GM19043 (cell line): ENCODE measurements around the gene LRRC8E.

Experiments
- ATAC-seq: cut with Tn5 transposase; IDR thresholded peaks from one replicate; pipeline ENCODE4 v1.9.1; 2021; ENCODE audit warnings: low read depth; ENCODE audit not compliant: unreplicated experiment

LRRC8E gene

DNA sequence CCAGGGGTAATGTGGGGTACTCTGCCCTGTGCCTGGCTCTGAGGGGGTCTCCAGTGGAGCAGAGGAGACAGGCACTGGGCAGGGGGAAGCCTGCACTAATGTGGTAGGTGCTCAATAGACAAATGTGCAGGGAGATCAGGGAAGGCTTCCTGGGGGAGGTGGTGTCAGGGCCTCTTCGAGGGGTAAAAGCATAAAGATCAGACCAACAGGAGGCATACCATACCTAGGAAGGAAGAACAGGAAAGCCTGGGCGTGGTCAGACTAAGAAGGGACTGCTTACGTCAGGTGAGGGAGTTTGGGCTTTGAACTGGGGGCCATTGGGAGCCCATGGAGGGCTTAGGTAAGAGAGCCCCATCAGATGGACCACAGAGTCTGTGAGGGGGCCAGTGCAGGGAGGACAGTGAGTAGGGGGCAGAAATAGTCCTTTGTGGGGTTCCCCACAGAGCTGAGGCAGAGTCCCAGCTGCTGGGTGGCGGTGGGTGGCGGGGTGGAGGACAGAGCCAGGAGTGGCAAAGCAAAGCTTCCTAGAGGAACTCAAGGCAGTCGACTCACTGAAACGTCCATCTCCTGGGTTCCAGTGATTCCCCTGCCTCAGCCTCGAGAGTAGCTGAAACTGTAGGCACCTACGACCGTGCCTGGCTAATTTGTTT lies 22.9 kb upstream of the LRRC8E start:
- ATAC-seq = no peak

DNA sequence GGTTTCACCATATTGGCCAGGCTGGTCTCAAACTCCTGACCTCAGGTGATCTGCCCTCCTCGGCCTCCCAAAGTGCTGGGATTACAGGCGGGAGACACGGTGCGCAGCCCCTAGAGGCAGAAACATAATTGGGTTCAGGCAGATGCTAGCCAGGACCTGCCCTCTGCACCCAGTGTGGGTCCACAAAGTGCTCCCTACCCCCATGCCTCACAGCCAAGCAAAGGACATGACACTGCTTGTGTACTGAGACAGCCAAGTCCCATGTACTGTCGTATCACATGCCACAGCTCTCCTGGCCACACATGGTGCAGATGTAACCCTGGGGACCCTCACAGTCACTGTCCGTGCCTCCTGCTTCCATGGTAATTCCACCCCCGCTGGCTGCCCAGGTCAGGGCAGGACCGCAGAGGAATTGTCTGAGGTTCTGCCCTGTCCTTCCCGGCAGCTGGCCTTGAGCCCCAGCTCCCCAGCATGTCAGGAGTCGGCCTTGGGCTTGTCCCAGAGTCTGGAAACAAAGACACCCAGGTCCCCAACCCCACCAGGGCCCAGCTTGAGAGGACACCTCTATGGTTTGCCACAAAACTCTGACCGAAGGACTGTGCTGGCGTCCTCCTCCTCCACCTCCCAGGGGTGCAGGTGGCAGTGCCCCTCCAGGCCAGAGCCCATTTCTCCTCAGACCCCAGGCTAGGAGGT lies 21.8 kb upstream of the LRRC8E start:
- no peak for ATAC-seq

DNA sequence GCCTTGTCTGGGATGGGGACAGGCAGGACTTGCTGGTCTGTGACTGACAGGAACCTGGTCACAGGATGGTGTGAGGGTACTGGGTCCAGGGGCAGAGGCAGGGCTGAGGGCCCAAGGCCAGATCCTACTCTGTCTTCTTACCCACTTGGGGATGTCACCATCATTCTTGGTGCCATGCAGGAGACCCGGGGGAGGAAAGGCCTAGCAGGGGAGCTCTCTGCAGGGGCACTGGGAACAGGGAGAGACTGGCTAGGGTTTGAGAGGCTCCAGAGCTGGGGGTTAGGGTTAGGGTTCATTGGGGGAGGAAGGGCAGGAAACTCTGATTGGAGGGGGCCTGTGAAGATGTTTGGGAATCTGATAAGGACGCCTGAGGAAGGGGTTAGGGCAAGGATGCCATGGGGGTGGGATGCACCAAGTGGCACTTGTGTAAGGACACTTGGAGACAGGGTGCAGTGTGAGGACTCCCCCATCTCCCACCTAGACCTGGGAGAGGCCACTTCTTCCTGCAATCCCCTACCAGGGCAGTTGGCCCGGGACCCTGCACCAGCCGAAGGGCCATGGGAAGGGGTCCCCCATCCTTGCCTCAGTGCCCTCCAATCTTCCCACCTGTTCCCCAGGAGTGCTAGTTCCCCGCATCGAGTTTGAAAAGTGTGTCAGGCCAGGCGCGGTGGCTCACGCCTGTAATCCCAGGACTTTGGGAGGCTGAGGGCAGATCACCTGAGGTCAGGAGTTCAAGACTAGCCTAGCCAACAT lies 21.0 kb upstream of the LRRC8E start:
- ATAC-seq = no peak

DNA sequence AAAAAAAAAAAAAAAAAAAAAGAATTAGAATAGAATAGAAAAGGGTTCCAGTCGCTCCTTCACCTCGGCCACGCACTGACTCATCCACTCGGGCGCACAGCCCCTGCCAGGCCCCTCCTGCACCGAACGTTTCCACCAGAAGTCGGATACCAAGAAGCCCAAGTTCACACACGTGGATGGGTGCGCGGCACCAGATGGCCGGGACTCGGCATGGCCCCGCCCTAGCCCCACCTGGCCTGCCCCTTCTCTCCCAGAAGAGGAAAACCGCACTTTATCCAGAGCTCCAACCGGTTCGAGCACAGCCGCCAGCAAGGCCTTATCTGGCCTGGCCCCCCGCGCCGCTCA lies 20.0 kb upstream of the LRRC8E start:
- ATAC-seq = no peak

DNA sequence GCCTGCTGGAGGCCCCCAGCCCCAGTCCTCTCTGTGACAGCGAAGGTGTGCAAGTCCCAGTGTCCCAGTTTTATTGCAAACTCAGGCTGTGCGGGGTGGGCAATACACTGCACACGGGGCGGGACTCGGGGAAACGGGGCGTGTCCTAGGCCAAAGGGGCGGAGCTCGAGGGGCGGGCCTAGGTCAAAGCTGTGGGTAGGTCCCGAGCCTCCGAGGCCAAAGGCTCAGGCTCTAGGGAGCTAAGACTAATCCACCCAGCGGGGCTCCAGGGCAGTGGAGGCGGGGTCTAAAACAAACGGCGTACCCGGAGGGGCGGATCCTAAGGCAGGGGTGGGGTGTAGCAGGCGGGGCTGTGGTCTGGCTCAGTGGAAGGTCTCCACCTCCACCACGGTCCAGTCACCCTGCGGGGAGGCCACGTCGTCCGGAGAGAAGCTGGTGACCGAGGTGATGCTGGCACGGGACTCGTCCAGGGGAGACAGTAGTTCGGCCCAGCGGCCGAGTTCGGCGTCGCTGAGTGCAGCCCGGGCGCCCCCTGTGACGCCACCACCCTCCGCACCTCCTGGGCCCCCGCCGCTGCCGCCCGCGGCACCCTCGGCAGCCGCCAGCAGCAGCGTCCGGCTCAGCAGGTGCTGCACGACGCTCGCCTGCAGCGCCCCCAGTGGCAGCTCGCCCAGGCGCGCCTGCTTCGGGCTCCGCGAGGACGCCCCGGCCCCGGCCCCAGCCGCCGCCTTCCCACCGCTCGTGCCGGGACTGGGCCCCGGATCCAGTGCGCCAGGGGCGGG lies 19.4 kb upstream of the LRRC8E start:
- ATAC-seq = no peak

GRCh38 chr19:7869453-7869909 lies 18.8 kb upstream of the LRRC8E start:
- ATAC-seq = no peak

DNA sequence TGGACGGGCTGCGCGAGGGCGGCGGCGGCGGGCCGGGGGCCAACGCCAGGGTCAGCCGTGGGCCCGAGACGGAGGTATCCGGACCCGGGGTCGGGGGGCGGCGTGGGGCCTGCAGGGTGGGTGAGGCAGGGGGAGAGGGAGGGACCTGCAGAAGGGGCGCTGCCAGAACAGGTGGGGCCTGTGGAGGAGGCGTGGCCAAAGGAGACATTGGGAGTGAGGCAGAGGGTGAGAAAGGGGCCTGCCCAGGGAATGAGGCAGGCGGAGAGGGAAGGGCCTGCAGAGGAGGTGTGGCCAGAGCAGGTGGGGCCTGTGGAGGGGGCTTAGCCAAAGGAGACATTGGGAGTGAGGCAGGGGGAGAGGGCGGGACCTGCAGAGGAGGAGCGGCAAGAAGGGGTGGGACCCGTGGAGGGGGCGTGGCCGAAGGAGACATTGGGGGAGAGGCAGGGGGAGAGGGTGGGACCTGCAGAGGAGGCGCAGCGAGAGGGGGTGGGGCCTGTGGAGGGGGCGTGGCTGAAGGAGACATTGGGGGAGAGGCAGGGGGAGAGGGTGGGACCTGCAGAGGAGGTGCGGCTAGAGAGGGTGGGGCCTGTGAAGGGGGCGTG lies 18.3 kb upstream of the LRRC8E start:
- ATAC-seq = no peak

DNA sequence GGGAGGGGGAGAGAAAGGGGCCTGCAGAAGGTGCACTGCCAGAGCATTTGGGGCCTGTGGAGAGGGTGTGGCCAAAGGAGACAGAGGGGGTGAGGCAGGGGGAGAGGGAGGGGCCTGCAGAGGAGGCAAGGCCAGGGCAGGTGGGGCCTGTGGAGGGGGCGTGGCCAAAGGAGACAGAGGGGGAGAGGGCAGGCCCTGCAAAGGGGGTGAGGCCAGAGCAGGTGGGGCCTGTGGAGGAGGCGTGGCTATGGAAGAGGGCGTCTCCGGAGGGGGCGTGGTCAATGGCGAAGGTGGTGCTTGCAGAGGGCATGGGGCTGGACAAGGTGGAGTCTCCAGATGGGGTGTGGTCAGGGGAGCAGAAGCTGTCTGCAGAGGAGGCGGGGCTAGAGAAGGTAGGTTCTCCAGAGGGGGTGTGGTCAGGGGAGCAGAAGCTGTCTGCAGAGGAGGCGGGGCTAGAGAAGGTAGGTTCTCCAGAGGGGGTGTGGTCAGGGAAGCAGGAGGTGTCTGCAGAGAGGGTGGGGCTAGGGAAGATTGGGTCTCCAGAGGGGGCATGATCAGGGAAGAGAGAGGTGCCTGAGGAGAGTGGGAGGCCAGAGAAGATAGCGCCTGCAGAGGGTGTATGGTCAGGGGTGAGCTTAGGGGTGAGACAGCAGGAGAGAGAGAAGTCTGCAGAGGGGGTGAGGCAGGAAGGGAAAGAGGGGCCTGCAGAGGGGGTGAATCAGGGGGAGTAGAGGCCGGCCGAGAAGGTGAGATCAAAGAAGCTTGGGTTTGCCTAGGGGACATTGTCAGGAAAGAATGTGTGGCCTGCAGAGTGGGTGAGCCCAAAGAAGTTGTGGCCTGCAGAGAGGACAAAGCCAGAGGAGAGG lies 17.5 kb upstream of the LRRC8E start:
- ATAC-seq = no peak

- ATAC-seq = no peak
These were observed 16.6 kb upstream of the LRRC8E start for GRCh38 chr19:7871437-7872305.

DNA sequence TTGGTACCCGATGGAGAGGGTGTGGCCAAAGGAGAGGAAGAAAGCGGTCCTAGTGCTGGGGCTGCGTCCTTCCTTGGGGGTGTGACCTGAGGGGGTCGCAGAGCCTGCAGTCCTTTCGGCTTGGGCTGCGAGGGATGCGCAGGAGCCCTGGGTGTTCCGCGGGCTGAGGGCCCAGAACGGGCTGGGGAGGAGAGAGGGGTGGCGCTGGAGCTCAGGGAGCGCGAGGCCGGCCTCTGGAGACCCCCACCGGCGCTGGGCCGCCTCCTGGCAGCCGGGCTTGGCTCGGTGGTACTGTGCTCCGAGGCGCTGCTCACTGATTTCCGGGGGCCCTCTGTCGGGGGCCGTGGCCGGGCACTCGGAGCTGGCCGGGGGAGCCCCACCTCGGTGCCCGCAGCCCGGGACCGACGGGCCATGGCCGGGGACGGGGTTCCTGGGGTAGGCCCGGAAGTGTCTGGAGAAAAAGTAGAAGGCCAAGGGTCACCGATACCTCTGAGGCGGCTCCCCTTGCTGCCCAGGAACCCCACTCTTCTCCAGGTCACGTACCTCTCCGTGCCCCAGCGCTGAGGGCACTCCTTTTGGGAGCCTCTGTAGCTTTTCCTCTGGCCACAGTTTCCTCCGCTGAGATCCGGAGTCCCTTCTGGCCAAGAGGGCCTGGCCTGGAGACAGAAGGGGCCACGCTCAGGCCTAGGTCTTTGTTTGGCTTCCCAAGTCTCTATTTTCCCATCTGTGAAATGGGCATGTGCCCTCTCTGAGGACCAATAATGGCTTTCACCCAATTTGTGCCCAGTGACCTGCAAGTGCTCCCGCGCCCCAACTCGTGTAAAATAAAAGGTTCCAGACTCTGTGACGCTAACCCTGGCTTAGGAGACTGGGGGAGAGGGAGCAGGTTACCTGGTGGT lies 15.8 kb upstream of the LRRC8E start:
- ATAC-seq = no peak

DNA sequence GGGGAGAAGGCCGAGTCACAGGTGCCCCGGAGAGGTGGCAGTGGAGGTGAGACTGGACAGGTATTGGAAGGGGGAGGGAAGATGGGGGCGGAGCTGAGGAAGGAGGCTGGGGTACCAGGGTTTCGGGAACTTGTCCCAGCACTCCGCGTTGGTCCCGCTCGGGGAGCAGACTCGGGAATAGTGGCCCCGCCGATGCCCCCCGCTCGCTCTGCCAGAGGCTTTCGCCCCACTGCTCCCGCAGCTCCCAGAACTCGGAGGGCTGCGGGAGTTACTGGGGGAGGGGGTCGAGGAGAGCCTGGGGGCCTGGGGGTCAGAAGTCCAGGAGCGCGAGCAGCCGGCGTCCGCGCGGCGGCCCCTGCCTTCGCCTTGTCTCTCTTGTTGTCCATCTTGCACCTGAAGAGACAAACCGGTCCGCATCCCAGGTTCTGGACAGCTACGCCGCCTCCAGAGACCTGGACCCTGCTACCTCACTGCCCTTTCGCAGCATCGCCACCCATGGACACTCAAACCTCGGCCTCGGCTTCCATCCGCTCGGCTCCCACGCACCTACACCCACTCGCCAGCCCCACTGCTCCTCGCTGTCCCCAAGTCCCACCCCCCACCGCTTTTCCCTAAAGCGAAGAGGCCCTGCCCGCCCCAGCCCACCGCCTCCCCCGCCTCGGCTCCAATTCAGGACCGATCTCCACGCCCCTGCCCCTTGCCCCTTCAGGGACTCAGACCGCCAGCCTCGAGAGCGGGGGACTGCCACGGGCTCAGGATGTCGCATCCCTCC lies 14.8 kb upstream of the LRRC8E start:
- no peak for ATAC-seq

GRCh38 chr19:7874076-7874896 lies 14.0 kb upstream of the LRRC8E start, which contains the start of gene PRR36:
Gene PRR36, minus strand, starts transcription at chr19:7874390. Its CDS starts 701 bp downstream, at chr19:7873689.
- ATAC-seq = no peak

DNA sequence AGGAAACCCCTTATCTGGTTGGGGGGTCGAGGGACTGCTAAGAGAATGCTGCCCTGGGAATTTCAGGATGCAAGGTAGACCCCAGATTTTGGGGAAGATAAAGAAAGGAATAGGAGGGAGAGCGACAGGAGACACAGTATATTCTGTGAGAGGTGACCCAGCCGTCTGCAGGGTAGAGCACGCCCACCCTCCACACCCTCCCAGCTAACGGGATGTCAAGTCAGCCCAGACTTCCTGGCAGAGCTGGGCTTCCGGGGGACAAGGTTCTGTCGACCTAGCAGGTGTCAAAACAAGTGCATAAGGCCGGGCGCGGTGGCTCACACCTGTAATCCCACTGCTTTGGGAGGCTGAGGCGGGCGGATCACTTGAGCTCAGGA lies 13.4 kb upstream of the LRRC8E start:
- no peak for ATAC-seq

GRCh38 chr19:7877249-7877836 lies 11.0 kb upstream of the LRRC8E start:
- no peak for ATAC-seq

DNA sequence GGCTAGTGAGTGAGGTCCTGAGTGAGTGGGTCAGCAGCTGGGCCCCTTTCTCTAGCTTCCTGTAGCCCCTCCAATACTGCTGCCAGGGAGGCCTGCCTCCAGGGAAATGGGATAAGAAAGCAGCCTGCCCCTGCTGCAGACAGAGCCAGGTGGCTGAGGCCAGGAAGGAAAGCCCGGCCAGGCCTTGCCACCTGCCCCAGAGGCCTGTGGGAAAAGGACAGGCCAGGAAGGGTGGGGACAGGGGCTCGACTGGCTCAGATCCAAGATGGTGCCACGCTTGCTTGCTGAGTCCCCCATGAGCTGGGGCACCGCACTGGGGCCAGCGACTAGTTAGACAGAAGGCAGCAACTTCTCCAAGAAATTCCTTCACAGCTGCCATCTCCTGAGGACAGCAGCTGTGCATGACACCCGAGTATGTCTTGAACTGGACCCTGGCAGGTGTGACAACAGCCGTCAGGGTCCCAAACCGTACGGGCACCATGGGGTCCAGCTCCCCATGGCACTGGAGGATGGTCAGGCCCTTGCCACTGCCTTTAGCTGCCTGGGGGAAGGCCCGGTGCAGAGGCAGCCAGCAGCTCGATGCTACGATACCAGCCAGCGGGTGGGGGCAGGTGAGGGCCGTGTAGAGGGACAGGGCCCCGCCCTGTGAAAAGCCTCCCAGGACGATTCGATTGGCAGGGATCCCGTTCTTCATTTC lies 9.1 kb upstream of the LRRC8E start:
- ATAC-seq = no peak
